Limb (tissue), 2 donors: ENCODE results near the gene TRAIP.
"Not testable (repeated sequence)": the region's sequence is repeated elsewhere in the genome, so short reads cannot be mapped to it uniquely, and the experiment has no call there.

Source experiments
- DNase-seq, 2 donors: peaks; one replicate each; pipeline ENCODE4 v3.0.0-alpha.2; 2016; ENCODE audit errors: extremely low spot score in 2 of 2

The TRAIP gene

GRCh38 chr3:49823131-49823530 is 33.2 kb downstream of the TRAIP start:
- not testable (repeated sequence) for DNase-seq

GRCh38 chr3:49813497-49814174 is 42.7 kb downstream of the TRAIP start, which contains the start of gene UBA7:
UBA7 (minus strand) TSS chr3:49813953; CDS start chr3:49813787, 166 bp downstream.
- peak in 1 of 2 donors; percentile 43 for DNase-seq

GRCh38 chr3:49812916-49813496 is 43.4 kb downstream of the TRAIP start:
- no peak for DNase-seq

- peak in 1 of 2 donors; percentile 42 for DNase-seq
Measured at GRCh38 chr3:49807431-49808114, 48.8 kb downstream of the TRAIP start.

- DNase-seq: no peak
Measured at GRCh38 chr3:49806850-49807249, 49.5 kb downstream of the TRAIP start.

- peak; percentile 88 to 92 for DNase-seq
Measured at GRCh38 chr3:49805897-49806701, 50.3 kb downstream of the TRAIP start.

- DNase-seq: peak; percentile 86 to 89
Measured at GRCh38 chr3:49805367-49805782, 51.0 kb downstream of the TRAIP start.

GRCh38 chr3:49804141-49805041 is 52.0 kb downstream of the TRAIP start:
- DNase-seq: peak in 1 of 2 donors; percentile 47

- peak in 1 of 2 donors; percentile 65 for DNase-seq
Measured at GRCh38 chr3:49803465-49804140, 52.8 kb downstream of the TRAIP start.

- DNase-seq: peak; percentile 92
Measured at GRCh38 chr3:49802719-49803464, 53.5 kb downstream of the TRAIP start, which contains the start of gene INKA1. INKA1 (plus strand) TSS chr3:49803261; CDS start chr3:49803393, 132 bp downstream.

GRCh38 chr3:49801160-49801559 is 55.2 kb downstream of the TRAIP start:
- no peak for DNase-seq

GRCh38 chr3:49799761-49800160 is 56.6 kb downstream of the TRAIP start, which contains the start of gene CDHR4:
CDHR4 (minus strand) TSS chr3:49799873; CDS start chr3:49799812, 61 bp downstream.
- no peak for DNase-seq

- DNase-seq: no peak
Measured at GRCh38 chr3:49799105-49799504, 57.3 kb downstream of the TRAIP start.

GRCh38 chr3:49794926-49795905 is 61.1 kb downstream of the TRAIP start:
- DNase-seq: no peak

GRCh38 chr3:49794431-49794830 is 61.9 kb downstream of the TRAIP start:
- DNase-seq: no peak

GRCh38 chr3:49793486-49794085 is 62.8 kb downstream of the TRAIP start:
- no peak for DNase-seq

- DNase-seq: no peak
Measured at GRCh38 chr3:49792371-49793150, 63.8 kb downstream of the TRAIP start.
